NCI-H345 treated with DMSO at 0.1 percent for 48 hours (cell line): ENCODE results near the gene SCLY.
A peak's percentile ranks its signal among the peaks of the same experiment; 100 is the strongest.

Experiments
- DNase-seq: peaks from one replicate; lab custom pipeline; 2025; ENCODE audit not compliant: unreplicated experiment; lab: John Stamatoyannopoulos, UW

Gene SCLY

DNA sequence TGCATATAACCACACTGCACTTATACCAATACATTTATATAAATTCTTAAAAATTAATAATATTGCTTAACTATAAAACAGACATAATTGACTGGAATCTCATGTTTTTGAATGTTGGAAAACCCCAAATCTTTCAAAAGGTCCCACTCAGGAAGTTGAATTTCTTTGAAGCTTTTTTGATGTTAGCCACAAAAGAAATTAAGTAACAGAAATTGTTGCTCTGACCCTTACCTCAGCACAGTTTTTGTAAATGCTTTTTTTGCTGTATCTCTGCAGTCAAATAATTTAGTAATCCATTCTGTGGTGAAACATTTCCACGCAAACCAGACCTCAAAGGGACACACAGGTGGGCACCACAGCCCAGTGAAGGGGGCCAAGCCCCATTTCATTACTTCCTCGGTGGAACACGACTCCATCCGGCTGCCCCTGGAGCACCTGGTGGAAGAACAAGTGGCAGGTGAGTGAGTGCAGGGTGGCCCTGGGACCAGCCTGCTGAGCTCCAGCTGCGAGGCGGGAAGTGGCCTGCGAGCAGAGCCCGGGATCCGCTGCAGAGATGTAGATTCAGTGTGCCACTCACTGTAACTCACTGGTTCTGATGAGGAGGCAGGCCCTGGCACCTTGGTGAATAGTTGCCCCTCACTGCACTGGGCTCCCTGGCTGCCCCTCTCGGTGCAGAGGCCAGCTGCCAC is 8.4 kb downstream of the SCLY start:
- no peak for DNase-seq

GRCh38 chr2:238069877-238070276 is 9.1 kb downstream of the SCLY start:
- DNase-seq = no peak

- DNase-seq = no peak
These were observed 14.6 kb downstream of the SCLY start for GRCh38 chr2:238075397-238075796.

GRCh38 chr2:238077292-238077691 is 16.5 kb downstream of the SCLY start:
- no peak for DNase-seq

- DNase-seq = no peak
These were observed 19.1 kb downstream of the SCLY start for GRCh38 chr2:238079874-238080327.

- DNase-seq = no peak
These were observed 19.7 kb downstream of the SCLY start for GRCh38 chr2:238080518-238080917.

- DNase-seq = peak; percentile 39
These were observed 20.3 kb downstream of the SCLY start for GRCh38 chr2:238081150-238081549.

DNA sequence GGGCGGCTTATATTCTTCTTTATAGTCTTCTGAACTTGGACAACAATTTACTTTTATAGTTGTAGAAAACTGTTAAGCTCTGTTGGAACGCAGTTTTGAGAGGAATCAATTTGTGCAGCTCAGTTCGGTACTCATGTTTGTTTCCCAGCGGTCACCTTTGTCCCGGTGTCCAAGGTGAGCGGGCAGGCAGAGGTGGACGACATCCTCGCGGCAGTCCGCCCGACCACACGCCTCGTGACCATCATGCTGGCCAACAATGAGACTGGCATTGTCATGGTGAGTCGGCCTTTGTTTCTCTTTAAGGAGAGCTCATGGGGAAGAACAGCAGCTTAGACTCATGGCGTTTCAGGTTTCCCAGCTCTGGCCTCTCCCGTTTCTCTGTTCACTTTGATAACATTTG is 20.8 kb downstream of the SCLY start:
- no peak for DNase-seq

DNA sequence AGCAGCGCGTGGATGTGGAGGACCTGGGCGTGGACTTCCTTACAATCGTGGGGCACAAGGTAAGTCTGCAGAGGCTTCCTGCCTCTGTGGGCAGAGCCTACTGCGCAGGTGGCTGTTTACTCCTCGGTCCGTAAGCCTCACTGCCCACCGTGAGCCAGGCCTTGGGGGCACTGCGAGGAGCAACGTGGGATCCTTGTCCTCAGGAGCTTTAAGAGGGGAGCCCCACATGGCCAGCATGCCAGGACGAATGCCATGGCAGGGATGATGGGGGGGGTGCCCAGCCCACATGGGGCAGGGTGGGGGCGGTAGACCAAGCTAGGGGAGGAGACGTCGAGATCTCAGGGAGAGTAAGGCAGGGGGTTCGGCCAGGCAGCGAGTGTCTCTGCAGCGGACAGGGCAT is 21.4 kb downstream of the SCLY start:
- no peak for DNase-seq

DNA sequence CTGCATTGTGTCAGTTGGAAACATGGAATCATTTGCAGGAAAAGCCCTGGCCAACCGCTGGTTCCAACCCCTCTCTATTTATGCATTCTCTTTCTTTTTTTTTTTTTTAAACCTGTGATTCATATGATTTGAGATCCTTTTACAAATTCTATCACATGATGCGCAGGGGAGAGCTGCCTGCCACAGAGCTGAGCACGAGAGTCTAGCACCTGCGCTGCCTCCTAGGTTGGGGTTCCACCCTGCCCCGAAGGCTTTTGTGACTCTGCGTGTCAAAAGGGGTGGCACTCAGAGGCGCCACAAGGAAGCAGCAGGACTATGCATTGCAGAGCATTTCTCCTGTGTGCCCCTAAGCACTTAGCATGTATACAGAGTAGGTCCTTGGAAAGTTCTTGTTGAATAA is 22.0 kb downstream of the SCLY start:
- DNase-seq = no peak

GRCh38 chr2:238083919-238084318 is 23.1 kb downstream of the SCLY start:
- DNase-seq = no peak

DNA sequence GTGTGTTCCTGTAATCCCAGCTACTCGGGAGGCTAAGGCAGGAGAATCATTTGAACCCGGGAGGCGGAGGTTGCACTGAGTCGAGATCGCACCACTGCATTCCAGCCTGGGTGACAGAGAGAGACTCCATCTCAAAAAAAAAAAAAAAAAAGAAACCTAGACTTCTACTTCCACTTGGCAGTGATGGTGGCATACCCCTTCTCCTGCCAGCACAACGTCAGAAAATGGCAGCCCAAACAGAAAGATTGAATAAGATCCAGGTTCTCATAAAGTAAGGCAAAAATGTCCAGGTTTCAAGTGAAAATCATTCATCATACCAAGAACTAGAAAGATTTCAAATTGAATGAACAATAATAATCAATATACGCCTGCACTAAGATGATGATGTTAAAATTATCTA is 24.0 kb downstream of the SCLY start:
- DNase-seq = no peak

DNA sequence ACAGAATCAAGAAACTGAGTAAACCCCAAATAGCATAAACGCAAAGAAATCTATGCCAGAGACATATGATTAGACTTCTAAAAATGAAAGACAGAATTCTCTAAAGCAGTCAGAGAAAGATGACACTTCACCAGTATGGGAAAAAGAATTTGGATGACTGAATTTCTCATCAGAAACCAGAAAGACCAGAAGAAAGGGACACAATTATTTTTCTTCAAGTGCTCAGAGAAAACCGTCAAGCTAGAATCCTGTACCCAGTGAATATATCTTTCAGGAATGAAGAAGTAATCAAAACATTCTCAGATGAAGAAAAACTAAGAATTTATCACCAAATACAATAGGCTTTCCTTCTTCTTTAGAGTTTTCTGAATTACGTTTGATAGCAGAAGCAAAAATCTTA is 25.1 kb downstream of the SCLY start:
- no peak for DNase-seq

DNA sequence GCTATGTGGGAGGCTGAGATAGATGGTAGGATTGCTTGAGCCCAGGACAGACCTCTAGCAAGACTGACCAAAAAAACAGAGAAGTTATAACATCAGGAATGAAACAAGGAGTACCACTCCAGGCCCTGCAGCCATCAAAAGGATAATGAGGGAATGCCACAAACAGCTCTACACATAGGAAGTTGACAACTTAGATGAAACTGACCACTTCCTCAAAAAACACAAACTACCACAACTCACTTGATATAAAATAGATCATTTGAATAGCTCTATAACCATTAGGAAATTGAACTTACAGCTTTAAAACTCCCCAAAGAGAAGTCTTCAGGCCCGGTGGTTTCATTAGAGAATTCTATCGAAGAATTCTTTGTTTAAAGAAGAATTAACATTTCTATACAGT is 26.4 kb downstream of the SCLY start:
- no peak for DNase-seq

- DNase-seq = no peak
These were observed 30.1 kb downstream of the SCLY start for GRCh38 chr2:238090887-238091286.

DNA sequence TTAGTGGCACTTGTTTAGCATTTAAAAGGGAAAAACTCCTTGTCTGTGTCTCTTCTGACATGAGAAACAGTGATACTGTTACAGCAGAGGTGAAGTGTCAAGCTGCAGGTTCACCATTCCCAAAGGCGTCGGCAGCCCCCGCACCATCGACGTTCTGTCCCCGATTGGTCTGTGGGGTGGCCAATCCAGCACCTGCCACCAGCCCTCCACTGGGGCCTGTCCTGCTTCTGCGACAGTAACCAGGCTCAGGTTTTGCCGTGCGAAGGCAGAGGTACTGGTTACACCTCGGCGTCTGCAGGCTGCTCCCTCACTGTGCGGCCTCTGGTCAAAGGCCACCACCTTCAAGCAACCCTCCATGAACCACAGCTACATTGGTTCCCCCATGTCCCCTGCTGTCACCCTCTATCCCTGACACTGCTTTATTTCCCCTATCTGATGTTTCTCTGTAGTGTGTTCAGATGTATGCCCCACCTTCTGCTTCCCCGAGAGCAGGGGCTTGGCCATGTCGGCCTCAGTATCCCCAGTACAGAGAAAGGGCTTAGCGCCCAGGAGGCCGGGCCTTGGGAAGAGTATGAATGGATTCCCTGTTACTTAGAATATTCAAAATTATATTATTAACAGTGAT is 30.7 kb downstream of the SCLY start:
- DNase-seq = no peak

GRCh38 chr2:238092486-238093035 is 31.8 kb downstream of the SCLY start:
- DNase-seq = no peak

DNA sequence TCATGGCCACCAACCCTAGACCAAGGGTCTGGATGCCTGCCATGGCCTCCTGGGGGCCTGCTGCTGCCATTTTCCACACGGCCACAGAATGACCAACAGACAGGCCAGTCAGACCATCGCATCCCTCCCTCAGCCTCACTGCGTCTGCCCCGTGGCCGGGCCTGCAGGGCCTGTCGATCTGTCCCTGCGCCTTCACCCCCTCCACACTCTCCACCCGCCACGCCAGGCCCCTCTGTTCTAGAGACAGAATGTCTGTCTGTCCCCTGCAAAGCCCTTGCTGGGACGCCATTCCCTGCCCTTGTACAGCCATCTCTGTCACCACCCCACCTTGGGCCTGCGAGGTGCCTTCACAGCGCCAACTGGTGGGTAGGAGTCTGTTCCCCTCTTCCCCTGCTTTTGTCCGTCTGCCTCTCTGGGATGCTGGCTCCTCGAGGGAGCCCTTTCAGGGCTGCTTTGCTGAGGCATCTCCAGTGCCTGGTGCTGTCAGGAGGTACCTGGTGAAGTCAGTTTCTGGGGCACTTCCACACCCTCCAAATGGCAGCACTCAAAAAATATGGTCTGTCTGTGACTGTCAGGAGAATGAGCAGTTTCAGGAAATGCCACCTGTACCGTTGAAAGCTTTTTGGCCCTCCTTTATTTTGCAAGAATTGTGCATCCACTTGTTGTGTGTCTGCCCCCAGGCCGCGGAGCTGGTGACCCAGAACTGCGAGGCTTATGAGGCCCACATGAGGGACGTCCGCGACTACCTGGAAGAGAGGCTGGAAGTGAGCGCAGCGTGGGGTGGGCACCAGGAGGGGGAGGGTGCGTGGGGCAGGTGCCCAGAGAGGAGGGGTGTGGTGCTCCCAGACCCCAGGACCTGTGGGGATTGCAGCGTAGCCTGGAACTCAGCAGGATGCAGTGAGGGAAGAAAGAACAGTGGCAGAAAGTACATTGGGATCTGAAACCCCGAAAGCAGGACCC is 32.7 kb downstream of the SCLY start:
- DNase-seq = no peak

- no peak for DNase-seq
These were observed 33.7 kb downstream of the SCLY start for GRCh38 chr2:238094438-238095022.

DNA sequence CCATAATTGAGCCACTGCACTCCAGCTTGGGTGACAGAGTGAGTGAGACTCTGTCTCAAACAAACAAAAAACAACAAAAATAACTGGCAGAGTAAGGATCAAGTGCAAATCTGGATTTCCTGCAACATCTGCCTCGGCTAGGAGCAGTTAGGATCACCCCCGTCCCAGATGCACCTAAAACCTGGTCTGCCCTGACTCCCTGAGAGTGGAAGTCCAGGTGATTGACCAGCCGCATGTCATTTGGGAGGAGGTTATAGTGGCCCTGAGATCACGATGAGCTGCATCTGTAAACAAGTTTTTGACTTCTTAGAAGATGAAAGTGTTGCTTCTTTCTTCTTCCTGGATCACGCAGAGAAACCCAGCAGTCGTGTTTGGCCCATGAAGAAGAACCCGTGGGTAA is 34.3 kb downstream of the SCLY start:
- DNase-seq = no peak
